Astrocyte of the spinal cord (primary cell): ENCODE measurements around the gene YEATS2.
A peak's percentile ranks its signal among the peaks of the same experiment; 100 is the strongest.

Experiments
- DNase-seq: peaks from one replicate; pipeline ENCODE4 v3.0.0; 2011; ENCODE audit warnings: low read depth, low spot score
- H3K4me3 ChIP-seq: 2 replicates; pipeline ENCODE4 v1.5.1; 2011; ENCODE audit warnings: low read depth, mild to moderate bottlenecking, low read length, moderate library complexity
- in situ Hi-C: cut with HindIII; loops from 2 replicates; pipeline ENCODE4 v1.10.0; 2017; ENCODE audit warnings: low sequenced_read_pairs
- TF ChIP-seq, protein P1 (sequence below): IDR thresholded peaks from 2 replicates; pipeline ENCODE4 v1.5.1; 2012; ENCODE audit warnings: low read depth, mild to moderate bottlenecking, low read length, inconsistent platforms

Gene YEATS2

DNA sequence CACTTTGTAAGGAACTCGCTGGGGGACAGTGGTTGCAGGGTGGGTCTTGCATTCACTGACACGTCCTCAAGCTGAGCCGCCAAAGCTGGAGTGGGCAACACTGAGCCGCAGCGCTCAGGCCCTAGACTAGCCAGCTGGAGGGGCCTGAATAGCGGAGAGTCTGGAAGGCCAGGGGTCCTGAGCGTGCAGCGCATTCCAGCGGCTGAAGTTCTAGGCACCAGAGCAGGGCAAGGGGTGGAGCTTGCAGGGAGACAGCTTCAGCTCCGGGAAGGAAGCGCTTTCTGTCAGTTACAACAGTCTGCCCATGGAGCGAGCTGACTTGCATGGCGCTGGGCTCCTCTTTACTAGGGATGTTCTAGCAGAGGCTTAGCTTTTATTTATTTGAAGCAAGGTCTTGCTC is 125.0 kb downstream of the YEATS2 start:
- in situ Hi-C loops: no loop called here
- TF ChIP-seq, protein P1, sequence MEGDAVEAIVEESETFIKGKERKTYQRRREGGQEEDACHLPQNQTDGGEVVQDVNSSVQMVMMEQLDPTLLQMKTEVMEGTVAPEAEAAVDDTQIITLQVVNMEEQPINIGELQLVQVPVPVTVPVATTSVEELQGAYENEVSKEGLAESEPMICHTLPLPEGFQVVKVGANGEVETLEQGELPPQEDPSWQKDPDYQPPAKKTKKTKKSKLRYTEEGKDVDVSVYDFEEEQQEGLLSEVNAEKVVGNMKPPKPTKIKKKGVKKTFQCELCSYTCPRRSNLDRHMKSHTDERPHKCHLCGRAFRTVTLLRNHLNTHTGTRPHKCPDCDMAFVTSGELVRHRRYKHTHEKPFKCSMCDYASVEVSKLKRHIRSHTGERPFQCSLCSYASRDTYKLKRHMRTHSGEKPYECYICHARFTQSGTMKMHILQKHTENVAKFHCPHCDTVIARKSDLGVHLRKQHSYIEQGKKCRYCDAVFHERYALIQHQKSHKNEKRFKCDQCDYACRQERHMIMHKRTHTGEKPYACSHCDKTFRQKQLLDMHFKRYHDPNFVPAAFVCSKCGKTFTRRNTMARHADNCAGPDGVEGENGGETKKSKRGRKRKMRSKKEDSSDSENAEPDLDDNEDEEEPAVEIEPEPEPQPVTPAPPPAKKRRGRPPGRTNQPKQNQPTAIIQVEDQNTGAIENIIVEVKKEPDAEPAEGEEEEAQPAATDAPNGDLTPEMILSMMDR: no peak
- H3K4me3 ChIP-seq: no peak overlapping the region
- DNase-seq: no peak

DNA sequence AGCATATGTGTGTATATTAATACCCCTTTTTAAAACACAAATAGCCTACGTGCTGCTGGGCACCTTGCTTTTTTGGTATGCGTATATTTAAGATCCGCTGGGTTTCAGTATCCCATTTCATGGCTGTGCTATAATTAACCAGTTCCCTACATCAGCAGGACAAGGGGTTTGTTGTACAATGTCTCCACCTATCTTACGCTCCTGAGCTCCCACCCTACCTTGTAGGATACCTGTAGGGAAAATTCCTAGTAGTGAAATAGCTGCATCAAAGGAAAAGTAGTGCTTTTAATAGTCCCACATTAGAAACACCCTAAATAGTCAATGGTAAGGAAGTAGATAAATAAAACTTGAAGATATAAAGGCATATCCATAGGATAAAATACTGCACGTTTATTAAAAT is 126.4 kb downstream of the YEATS2 start:
- in situ Hi-C loops: no loop called here
- no peak overlapping the region for H3K4me3 ChIP-seq
- DNase-seq: no peak
- TF ChIP-seq, protein P1: no peak

DNA sequence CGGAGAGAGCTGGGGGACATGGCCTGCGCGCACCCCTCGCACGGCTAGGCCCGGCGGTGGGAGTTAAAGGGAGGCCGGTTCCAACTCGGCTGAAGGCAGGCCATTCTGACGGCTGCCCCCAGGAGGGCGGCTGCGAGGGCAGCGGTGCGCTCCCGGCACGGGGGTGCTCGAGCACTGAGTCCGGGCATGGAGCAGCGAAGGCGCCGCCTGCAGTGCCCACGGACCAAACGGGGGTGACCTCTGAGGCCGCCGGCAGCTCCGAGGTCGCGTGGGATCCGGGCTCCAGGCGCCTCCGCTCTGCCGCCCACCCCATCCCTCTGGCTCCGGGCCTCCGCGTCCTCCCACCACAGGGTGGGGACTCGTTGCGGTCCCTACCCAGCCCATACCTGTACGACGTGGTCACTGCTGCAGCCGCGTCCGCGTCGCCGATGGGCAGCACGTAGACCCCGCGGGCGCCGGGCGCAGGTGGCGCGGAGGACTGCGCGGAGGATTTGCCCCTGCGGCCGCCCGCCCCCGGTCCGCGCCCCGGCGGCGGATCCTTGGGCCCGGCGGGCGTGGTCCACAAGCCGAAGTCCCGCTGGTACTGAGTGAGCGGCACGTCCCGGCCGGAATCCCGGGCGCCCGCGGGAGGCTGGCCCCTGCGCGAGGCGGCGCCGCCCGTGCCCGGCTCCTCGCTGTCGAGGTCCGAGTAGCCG is 127.3 kb downstream of the YEATS2 start:
- TF ChIP-seq, protein P1: no peak
- in situ Hi-C loops: no loop called here
- no peak for DNase-seq

DNA sequence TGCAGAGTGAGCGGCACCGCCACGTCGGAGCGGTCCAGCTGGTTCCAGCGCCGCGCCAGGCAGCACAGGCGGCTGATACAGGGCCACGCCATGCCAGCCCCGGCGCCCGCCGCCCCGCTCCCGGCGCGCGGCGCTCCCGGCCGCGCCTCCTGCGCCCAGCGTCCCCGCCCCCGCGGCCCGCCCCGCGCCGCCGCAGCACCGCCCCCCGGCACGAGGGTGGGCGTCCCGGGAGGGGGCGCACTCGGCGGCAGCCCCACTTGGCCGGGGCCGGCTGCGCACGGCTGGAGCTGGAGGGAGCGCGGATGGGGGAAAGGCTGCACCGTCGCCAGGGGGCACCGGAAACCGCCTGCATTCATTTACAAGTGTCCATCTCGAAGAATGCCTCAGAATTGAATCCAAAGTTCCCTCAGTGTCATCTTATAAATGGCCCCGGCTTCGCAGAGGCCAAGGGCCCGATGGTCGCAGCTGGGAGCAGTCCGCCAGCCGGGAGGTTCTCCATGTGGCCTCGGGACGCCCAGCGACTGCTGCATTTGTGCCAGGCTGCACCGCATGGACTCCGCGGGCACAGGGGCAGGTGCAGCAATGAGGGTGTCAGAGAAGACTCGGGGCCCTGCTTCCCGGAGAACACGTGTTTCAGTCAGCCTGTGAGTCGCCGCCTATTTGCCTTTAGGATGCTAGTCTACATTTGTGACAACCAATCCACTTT is 128.0 kb downstream of the YEATS2 start, which contains the start of gene MAP6D1:
TSS of gene MAP6D1 (minus strand) at position 122 of the 706 bp plus-strand sequence. CDS start at position 92, 30 bp downstream.
- in situ Hi-C loops: no loop called here
- TF ChIP-seq, protein P1: peak; percentile 41
- H3K4me3 ChIP-seq: peak within 1 kb of the TSS; percentile 52
- peak; percentile 39 for DNase-seq

More for the DNA sequence above, 127.3 kb downstream of the YEATS2 start:
- peak overlapping the region; percentile 52 for H3K4me3 ChIP-seq

DNA sequence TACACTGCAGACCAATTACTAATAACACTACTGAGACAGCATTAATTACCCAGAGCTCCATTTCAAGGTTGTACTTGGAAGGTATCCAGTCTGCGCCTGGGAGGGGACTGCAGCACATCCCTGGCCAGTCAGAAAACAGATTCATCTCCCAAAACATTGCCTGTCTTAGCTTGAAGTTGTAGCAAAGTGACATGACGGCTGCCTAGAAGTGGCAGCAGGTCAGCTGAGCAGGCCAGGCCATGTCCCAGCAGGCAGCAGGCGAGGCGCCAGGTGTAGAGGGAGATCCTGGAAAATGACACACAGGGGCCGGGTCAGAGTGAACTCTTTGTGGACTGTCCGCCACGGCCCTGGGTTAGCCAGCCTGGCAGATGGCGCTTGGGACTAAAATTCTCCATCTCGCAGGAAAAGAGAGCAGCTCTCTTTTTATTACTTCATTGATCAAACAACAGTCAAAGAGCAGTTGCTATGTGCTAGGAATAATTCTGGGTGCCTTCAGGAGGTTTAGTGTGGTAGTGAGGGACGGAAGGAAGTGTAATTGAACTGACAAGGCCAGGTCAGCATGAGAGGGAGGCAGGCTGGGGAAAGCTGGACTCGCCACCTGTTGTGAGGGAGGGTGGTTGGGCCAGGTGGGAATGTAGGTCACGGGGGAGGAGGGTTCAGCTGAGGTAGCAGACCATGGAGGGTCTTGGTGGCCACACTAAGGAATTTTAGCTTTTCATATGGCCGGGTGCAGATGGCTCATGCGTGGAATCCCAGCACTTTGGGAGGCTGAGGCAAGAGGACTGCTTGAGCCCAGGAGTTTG is 129.1 kb downstream of the YEATS2 start:
- in situ Hi-C loops: no loop called here
- H3K4me3 ChIP-seq: no peak overlapping the region
- DNase-seq: no peak
- TF ChIP-seq, protein P1: no peak

DNA sequence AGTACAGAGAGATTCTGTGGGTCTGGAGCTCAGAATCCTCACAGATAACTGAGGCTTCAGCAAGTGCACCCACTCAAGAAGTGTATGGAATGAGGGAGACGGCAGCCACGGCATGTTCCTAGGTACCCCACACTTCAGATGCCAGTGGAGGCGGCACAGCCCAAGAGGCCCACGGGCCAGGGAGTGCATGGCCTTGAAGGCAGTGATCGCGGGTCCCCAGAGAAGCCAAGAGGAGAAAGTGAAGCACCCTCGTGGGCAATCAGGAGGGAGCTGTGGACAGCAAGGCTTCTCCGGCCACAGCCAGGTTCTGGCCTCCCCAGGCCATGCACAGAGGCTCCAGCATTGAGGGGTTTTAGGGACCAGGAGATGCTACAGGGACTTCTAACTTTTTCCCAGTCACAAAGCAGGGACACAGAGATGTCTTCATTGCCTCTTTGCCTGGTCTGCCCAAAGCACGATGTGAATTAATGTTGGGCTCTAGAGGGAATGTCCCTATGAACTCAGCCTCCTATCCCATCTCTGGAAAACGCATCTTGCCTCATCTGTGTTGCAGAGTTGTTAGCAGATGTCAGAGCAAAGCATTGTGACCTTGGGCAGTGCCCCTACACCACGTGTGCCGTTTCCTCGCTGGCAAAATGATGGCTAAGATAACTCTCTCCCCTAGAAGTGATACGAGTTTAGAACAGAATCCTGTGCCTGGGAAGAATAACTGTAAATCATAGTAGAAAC is 130.4 kb downstream of the YEATS2 start:
- no peak for DNase-seq
- H3K4me3 ChIP-seq: no peak overlapping the region
- TF ChIP-seq, protein P1: no peak
- in situ Hi-C loops: no loop called here
